ENCODE results near the gene VENTX. TPM values are rescaled to one million over a fixed set of nuclear protein-coding genes. Genes with fewer than 3 reads are reported as not detected.

Gene VENTX
- total RNA-seq, 2 experiments from 2014 or later, result 0.07 to 0.12 TPM

DNA sequence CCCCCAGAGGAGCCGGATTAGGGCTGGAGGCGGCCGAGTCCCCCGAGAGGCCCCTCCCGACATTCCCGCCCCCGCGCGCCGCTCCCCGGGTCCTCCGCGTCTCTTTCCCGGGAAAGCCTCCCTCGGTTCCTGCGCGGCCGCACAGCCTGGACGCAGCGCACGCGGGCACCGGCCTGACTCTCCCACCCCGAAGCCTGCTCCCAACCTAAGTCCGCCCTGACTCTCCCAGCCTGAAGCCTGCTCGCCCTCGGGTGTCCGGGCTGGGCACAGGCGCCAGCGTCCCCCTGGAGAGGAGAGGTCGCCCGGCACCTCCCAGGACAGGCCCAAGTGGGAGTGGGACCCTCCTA lies 441 bp upstream of the VENTX start:
- Mint-ChIP-seq H3K4me3 (no peak overlapping the region), H3K36me3 (no peaks in the 10 kb centered on the region), H3K4me1 (ENCODE audit: low read depth) (peaks cover 21% of the 10 kb centered on the region), H3K27me3 (peaks cover 46% of the 10 kb centered on the region), H3K27ac (no peak overlapping the region), H3K9me3 (no peaks in the 10 kb centered on the region)
- CTCF ChIA-PET, result no interaction called here
- no peak for DNase-seq
- POLR2A ChIA-PET, result no interaction called here
- intact Hi-C loops (cut with micrococcal nuclease), result no loop called here

DNA sequence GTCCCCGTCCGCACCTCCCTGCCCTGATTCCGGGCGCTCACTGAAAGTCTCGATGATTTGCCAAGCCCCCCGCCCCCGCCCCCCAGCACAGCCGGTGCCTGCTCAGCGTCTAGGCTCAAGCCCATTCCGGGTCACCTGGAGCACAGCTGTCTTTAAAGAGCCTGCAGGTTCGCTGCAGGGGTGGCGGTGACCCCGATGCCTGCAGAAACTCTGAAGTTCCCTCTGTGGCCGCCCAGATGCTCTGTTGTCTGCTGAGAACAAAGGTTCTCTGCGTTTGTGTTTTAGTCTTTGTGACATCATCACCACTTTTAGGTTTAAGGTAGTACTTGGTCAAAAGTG lies 780 bp downstream of the VENTX start:
- H3K36me3 Mint-ChIP-seq, result no peaks in the 10 kb centered on the region
- ChIA-PET CTCF (no interaction called here), POLR2A (no interaction called here)
- no peak overlapping the region for H3K27ac Mint-ChIP-seq
- H3K27me3 Mint-ChIP-seq, result peaks cover 48% of the 10 kb centered on the region
- no peaks in the 10 kb centered on the region for H3K9me3 Mint-ChIP-seq
- H3K4me1 Mint-ChIP-seq (ENCODE audit: low read depth), result peaks cover 25% of the 10 kb centered on the region
- no peak for DNase-seq
- H3K4me3 Mint-ChIP-seq, result no peak overlapping the region
- intact Hi-C loops (cut with micrococcal nuclease), result no loop called here

- ChIA-PET POLR2A (no interaction called here), CTCF (no interaction called here)
- no peak for DNase-seq
- Mint-ChIP-seq H3K27me3 (peaks cover 39% of the 10 kb centered on the region), H3K27ac (no peak overlapping the region), H3K36me3 (no peaks in the 10 kb centered on the region), H3K4me3 (no peak overlapping the region), H3K4me1 (ENCODE audit: low read depth) (peaks cover 22% of the 10 kb centered on the region), H3K9me3 (no peaks in the 10 kb centered on the region)
- intact Hi-C loops (cut with micrococcal nuclease), result no loop called here
These were observed 2.3 kb downstream of the VENTX start for GRCh38 chr10:133239990-133240389.

DNA sequence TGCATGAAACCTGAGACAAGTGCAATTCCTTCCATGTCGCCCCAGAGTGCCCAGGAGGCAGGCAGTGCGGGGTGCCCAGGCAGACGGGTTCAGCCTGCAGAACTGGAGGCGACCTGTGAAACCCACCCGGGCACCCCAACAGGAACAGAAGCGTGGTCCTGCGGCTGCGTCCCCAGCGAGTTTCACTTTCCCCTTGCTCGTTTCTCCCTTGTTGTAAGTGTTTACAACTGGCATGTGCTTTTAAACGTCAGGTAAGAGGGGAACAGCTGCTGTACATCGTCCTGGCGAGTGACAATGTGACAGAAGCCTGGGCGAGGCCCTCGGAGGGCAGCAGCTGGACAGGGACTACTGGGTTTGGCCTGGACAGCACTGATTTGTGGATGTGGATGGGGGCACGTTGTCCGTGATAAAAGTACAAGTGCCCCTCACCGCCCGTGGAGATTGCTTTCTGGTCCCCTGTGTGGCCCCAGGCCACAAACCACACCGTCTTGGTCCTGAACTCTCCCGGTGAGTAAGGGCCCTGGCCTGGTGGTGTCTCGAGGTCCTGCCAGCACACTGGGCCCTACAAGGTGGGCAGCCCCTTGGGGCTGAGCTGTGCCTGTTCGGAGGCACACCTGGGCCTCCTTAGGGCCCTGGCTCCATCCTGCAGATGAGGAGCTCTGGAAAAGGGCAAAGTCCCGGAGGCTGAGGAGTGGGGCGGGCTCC lies 4.0 kb downstream of the VENTX start:
- no peak for DNase-seq
- H3K27ac Mint-ChIP-seq, result no peak overlapping the region
- CTCF ChIA-PET, result interaction anchor here (2.6 kb wide), 1 partner anchor 98 kb away, joined by 8 read pairs; no protein-coding TSS in a partner anchor

GRCh38 chr10:133242611-133243356 lies 5.1 kb downstream of the VENTX start:
- Mint-ChIP-seq H3K36me3 (no peaks in the 10 kb centered on the region), H3K27ac (peak overlapping the region; percentile 16), H3K4me1 (ENCODE audit: low read depth) (peaks cover 17% of the 10 kb centered on the region), H3K4me3 (no peak overlapping the region), H3K9me3 (no peaks in the 10 kb centered on the region), H3K27me3 (peaks cover 36% of the 10 kb centered on the region)
- DNase-seq, result no peak
- ChIA-PET POLR2A (no interaction called here), CTCF (interaction anchor here (0.5 to 2.6 kb wide), 2 partner anchors 19 to 99 kb away, joined by 3 to 8 read pairs; no protein-coding TSS in a partner anchor)
- intact Hi-C loops (cut with micrococcal nuclease), result no loop called here

More for the DNA sequence above, 4.0 kb downstream of the VENTX start:
- Mint-ChIP-seq H3K27me3 (peaks cover 36% of the 10 kb centered on the region), H3K9me3 (no peaks in the 10 kb centered on the region), H3K4me1 (ENCODE audit: low read depth) (peaks cover 17% of the 10 kb centered on the region), H3K36me3 (no peaks in the 10 kb centered on the region), H3K4me3 (no peak overlapping the region)
- intact Hi-C loops (cut with micrococcal nuclease), result no loop called here
- POLR2A ChIA-PET, result no interaction called here

DNA sequence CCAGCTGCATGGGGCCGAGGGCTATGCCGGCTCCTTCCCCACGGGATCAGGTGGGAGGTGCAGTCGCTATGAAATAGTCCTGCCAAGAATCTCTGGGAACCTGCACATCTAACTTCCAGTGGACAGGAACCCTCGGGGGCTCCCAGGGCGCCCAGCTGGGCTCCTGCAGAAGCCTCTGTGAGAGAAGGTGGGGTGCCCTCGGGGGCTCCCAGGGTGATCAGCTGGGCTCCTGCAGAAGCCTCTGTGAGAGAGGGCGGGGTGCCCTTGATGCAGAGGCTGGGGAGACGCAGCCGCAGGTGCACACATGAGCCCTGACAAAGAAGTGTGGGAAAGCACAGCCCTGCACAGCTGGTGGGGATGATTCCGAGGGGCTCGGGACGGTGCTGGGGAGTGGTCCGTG lies 5.9 kb downstream of the VENTX start:
- ChIA-PET POLR2A (no interaction called here), CTCF (interaction anchor here (2.6 kb wide), 1 partner anchor 100 kb away, joined by 8 read pairs; no protein-coding TSS in a partner anchor)
- Mint-ChIP-seq H3K4me1 (ENCODE audit: low read depth) (peaks cover 17% of the 10 kb centered on the region), H3K27me3 (peaks cover 34% of the 10 kb centered on the region), H3K36me3 (no peaks in the 10 kb centered on the region), H3K27ac (no peak overlapping the region), H3K9me3 (no peaks in the 10 kb centered on the region), H3K4me3 (no peak overlapping the region)
- intact Hi-C loops (cut with micrococcal nuclease), result no loop called here
- DNase-seq, result no peak

GRCh38 chr10:133245439-133246235 lies 8.0 kb downstream of the VENTX start:
- Mint-ChIP-seq H3K27ac (no peak overlapping the region), H3K9me3 (no peaks in the 10 kb centered on the region), H3K36me3 (no peaks in the 10 kb centered on the region), H3K4me1 (ENCODE audit: low read depth) (peaks cover 17% of the 10 kb centered on the region), H3K4me3 (no peak overlapping the region), H3K27me3 (peaks cover 22% of the 10 kb centered on the region)
- ChIA-PET CTCF (interaction anchor here (0.6 kb wide), 1 partner anchor 102 kb away, joined by 3 read pairs; no protein-coding TSS in a partner anchor), POLR2A (no interaction called here)
- DNase-seq, result no peak
- intact Hi-C loops (cut with micrococcal nuclease), result no loop called here

- Mint-ChIP-seq H3K4me3 (no peak overlapping the region), H3K36me3 (no peaks in the 10 kb centered on the region), H3K27me3 (peaks cover 17% of the 10 kb centered on the region), H3K4me1 (ENCODE audit: low read depth) (peaks cover 11% of the 10 kb centered on the region), H3K9me3 (no peaks in the 10 kb centered on the region), H3K27ac (no peak overlapping the region)
- ChIA-PET POLR2A (no interaction called here), CTCF (no interaction called here)
- intact Hi-C loops (cut with micrococcal nuclease), result no loop called here
- DNase-seq, result no peak
These were observed 8.6 kb downstream of the VENTX start for GRCh38 chr10:133246236-133246626.

DNA sequence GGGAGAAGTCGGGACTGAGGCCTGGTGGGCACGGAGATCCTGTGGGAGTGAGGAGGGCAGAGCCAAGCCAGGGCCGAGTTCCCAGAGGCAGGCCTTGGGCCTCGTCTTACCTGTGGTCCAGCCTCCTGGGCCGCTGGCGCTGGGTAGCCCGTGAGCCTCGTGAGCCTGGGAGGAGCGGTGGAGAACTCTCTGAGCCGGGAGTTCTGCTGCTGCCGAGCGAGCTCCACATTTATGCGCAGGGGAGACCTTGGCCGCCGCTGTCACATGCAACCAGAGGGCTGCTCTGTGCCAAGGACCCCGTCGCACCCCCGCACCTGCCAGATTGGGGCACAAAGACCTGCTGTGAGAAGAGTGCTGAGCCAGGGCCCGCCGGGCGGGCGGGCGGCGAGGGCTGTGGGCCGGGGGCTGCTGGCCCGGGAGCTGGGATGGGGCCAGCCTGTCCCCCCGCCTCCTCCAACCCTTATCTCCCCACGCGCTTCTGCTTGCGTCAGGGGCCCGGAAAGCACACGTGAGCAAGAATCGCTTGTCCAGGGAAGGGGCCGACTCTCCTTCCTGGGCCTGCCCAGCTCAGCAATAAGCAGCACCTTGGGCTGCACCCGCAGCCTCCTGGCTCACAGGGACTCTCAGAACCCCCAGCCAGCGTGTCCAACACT lies 10.2 kb downstream of the VENTX start:
- ChIA-PET CTCF (no interaction called here), POLR2A (no interaction called here)
- intact Hi-C loops (cut with micrococcal nuclease), result no loop called here
- Mint-ChIP-seq H3K9me3 (no peaks in the 10 kb centered on the region), H3K27me3 (peaks cover 6% of the 10 kb centered on the region), H3K4me3 (no peak overlapping the region), H3K4me1 (ENCODE audit: low read depth) (no peaks in the 10 kb centered on the region), H3K27ac (no peak overlapping the region), H3K36me3 (no peaks in the 10 kb centered on the region)
- no peak for DNase-seq

- H3K36me3 Mint-ChIP-seq, result no peaks in the 10 kb centered on the region
- no peaks in the 10 kb centered on the region for H3K4me1 Mint-ChIP-seq (ENCODE audit: low read depth)
- no peak for DNase-seq
- ChIA-PET POLR2A (no interaction called here), CTCF (no interaction called here)
- no peak overlapping the region for H3K27ac Mint-ChIP-seq
- intact Hi-C loops (cut with micrococcal nuclease), result no loop called here
- H3K4me3 Mint-ChIP-seq, result no peak overlapping the region
- H3K27me3 Mint-ChIP-seq, result peaks cover 1% of the 10 kb centered on the region
- H3K9me3 Mint-ChIP-seq, result no peaks in the 10 kb centered on the region
These were observed 10.7 kb downstream of the VENTX start for GRCh38 chr10:133248334-133248715.

- Mint-ChIP-seq H3K27me3 (peaks cover 1% of the 10 kb centered on the region), H3K4me3 (no peak overlapping the region), H3K9me3 (no peaks in the 10 kb centered on the region), H3K27ac (no peak overlapping the region), H3K36me3 (no peaks in the 10 kb centered on the region), H3K4me1 (ENCODE audit: low read depth) (no peaks in the 10 kb centered on the region)
- ChIA-PET POLR2A (no interaction called here), CTCF (no interaction called here)
- DNase-seq, result no peak
- intact Hi-C loops (cut with micrococcal nuclease), result no loop called here
These were observed 11.6 kb downstream of the VENTX start for GRCh38 chr10:133249094-133249780.

Data from activated CD4-positive, alpha-beta memory T cell treated with anti-CD3 and anti-CD28 coated beads for 36 hours (primary cell).